ENCODE data around the gene RAVER1. TPM values are rescaled to one million over a fixed set of nuclear protein-coding genes. Genes with fewer than 3 reads are reported as not detected.
"Not testable (repeated sequence)": the region's sequence is repeated elsewhere in the genome, so short reads cannot be mapped to it uniquely, and the experiment has no call there.

RAVER1 gene
- total and polyA plus RNA-seq, 9 of the 15 experiments (the other 6 are each of a cell fraction or from before 2014, with no cell fraction given), result 0.06 to 113 (median 7.0) TPM

GRCh38 chr19:10336725-10337124, 3.4 kb upstream of the RAVER1 start:
- CTCF ChIA-PET (ENCODE audit: low intra/inter-chr PET ratio); H3K27me3 ChIP-seq (ENCODE audit: control insufficient read depth in 2 of 2, insufficient read depth in 2 of 2, low read length in 2 of 2); H3K9me1 ChIP-seq (ENCODE audit: control insufficient read depth, insufficient read depth, low read length); H3K4me2 ChIP-seq (ENCODE audit: insufficient read depth, low read length); H3K36me3 ChIP-seq (ENCODE audit: control insufficient read depth, insufficient read depth, low read length); intact Hi-C loops (cut with micrococcal nuclease); DNase-seq (ENCODE audit: extremely low read depth in 1 of 4, low spot score in 3 of 4); H3K9me3 ChIP-seq (replicated peaks; ENCODE audit: control insufficient read depth, insufficient read depth, low read depth, low read length); ATAC-seq; FAIRE-seq; H3K27ac ChIP-seq (ENCODE audit: extremely low read depth, low read depth, low read length); H4K20me1 ChIP-seq (replicated peaks; ENCODE audit: control insufficient read depth, insufficient read depth, low read length); H3K9ac ChIP-seq (ENCODE audit: insufficient read depth in 1 of 2, low read depth in 2 of 2, low read length in 2 of 2); H2AFZ ChIP-seq (ENCODE audit: low read depth, low read length); H3K4me3 ChIP-seq; BruUV-seq (replicated peaks); in situ Hi-C loops (cut with MboI); TF ChIP-seq ATF3 (CRISPR knock-in tag; conservative IDR thresholded peaks at IDR 0.05): not testable (repeated sequence)
- Histone ChIP-seq H3K4me1 (replicated peaks in 1 of 2; ENCODE audit: control insufficient read depth in 2 of 2, insufficient read depth in 2 of 2, low read length in 2 of 2) (peaks cover 14 to 42% of the 10 kb centered on the region in 2 experiments; a peak in 4 of 5 replicates), H3K79me2 (ENCODE audit: control insufficient read depth, insufficient read depth, low read length) (peaks cover 38% of the 10 kb centered on the region)
- 78% methylated on average over 9 of the region's 9 CpGs for WGBS (ENCODE audit: insufficient coverage, low coverage, missing lambda C conversion rate)
- POLR2A ChIA-PET, result interaction anchor here (3.9 kb wide), 1 partner anchor 8 kb away, joined by 29 read pairs; no protein-coding TSS in a partner anchor
- TF ChIP-seq ZBTB33 (CRISPR knock-in tag; IDR thresholded peaks at IDR 0.05) (0 out of 2 replicates have a peak, but pooled peaks have one; percentile 15), ATF3 (IDR thresholded peaks at IDR 0.05) (peak; percentile 12; the same call in 1 of the 2 replicates), ZNF384 (IDR thresholded peaks at IDR 0.05; ENCODE audit: low read depth, low read length) (peak; percentile 23; the same call in 1 of the 2 replicates)

Data from K562 (cell line).